Spleen (tissue), 11 donors: ENCODE results near the gene SEMA5A. TPM values are rescaled to one million over a fixed set of nuclear protein-coding genes. Genes with fewer than 3 reads are reported as not detected.

Experiments
- DNase-seq: peaks from one replicate; pipeline ENCODE4 v3.0.0-alpha.2; 2020
- H3K27ac ChIP-seq, 8 donors: fragments of 200-600 bp; sonication (generic) in 7 of 8; 1 replicate in 4 of 8; 2 replicates in 4 of 8; pipeline versions ENCODE4 v1.5.0 to v1.8.0; 2016 to 2021; ENCODE audit warnings: inconsistent platforms in 4 of 8, mild to moderate bottlenecking in 4 of 8, moderate library complexity in 1 of 8
- H3K27me3 ChIP-seq, 7 donors: fragments of 200-600 bp; sonication (generic) in 6 of 7; replicated peaks in 1 of 7; 1 replicate in 4 of 7; 2 replicates in 3 of 7; pipeline versions ENCODE4 v1.5.0 to v1.8.0; 2016 to 2021; ENCODE audit warnings: inconsistent platforms in 3 of 7, mild to moderate bottlenecking in 1 of 7
- H3K36me3 ChIP-seq, 6 donors: fragments of 200-600 bp; sonication (generic) in 5 of 6; 1 replicate in 4 of 6; 2 replicates in 2 of 6; pipeline versions ENCODE4 v1.5.0 to v1.8.0; 2016 to 2021; ENCODE audit warnings: inconsistent platforms in 2 of 6
- H3K4me1 ChIP-seq, 6 donors: fragments of 200-600 bp; sonication (generic) in 5 of 6; 1 replicate in 3 of 6; 2 replicates in 3 of 6; pipeline versions ENCODE4 v1.5.0 to v1.8.0; 2016 to 2021; ENCODE audit warnings: inconsistent platforms in 3 of 6
- H3K4me3 ChIP-seq, 8 donors: fragments of 200-600 bp; sonication (generic) in 7 of 8; 1 replicate in 4 of 8; 2 replicates in 4 of 8; pipeline versions ENCODE4 v1.5.0 to v1.8.0; 2016 to 2021; ENCODE audit warnings: inconsistent platforms in 4 of 8, mild to moderate bottlenecking in 4 of 8, moderate library complexity in 2 of 8
- H3K9me3 ChIP-seq, 8 donors: fragments of 200-600 bp; sonication (generic) in 7 of 8; 1 replicate in 4 of 8; 2 replicates in 4 of 8; pipeline versions ENCODE4 v1.5.0 to v1.8.0; 2016 to 2021; ENCODE audit warnings: inconsistent platforms in 4 of 8
- CTCF ChIP-seq, 11 experiments: fragments of 200-600 bp in 7 of 11; fragments of 450-650 bp in 4 of 11; sonication (generic) in 4 of 11; IDR thresholded peaks in 8 of 11; conservative IDR thresholded peaks in 3 of 11; 1 replicate in 7 of 11; 2 replicates in 4 of 11; pipeline versions ENCODE4 v1.4.0 to v1.8.0; 2016 to 2021; ENCODE audit warnings: antibody characterized with exemption in 11 of 11, inconsistent platforms in 4 of 11, mild to moderate bottlenecking in 1 of 11
- POLR2A ChIP-seq, 3 donors: fragments of 450-650 bp; IDR thresholded peaks; one replicate each; pipeline ENCODE4 v1.5.1; 2017; ENCODE audit warnings: antibody characterized with exemption in 3 of 3, mild to moderate bottlenecking in 1 of 3
- POLR2AphosphoS5 ChIP-seq, 3 donors: sonication (generic); formaldehyde crosslinking; IDR thresholded peaks; one replicate each; pipeline ENCODE4 v1.5.1; 2017; ENCODE audit warnings: antibody characterized with exemption in 3 of 3
- WGBS, 5 donors: extraction: QIAGEN DNeasy Blood & Tissue Kit in 3 of 5; methylation state at CpG; one replicate each; pipeline versions ENCODE4 v1.1.5 to v1.1.7; 2013 to 2018; 5-methylcytosine and 5-hydroxymethylcytosine counted together
- intact Hi-C: fragments of 100-400 bp; cut with DNase I; formaldehyde crosslinking; loops from one replicate; pipeline ENCODE4 v1.15.0; 2023; ENCODE audit warnings: low total_unique reads
- polyA plus RNA-seq, 3 donors: library from polyadenylated mRNA; stranded (reverse); fragments of 200-250 nt; gene quantifications; one replicate each; pipeline ENCODE4 v1.2.1, GENCODE V29; 2013
- total RNA-seq, 7 donors: library from RNA; depleted of rRNA in 3 of 7; stranded (reverse); fragments of >200 nt in 3 of 7; fragmentation: NEBNext Ultra II Directional in 4 of 7; extraction: Animal tissue kit (Norgen Biotek cat#: 25700) in 4 of 7; gene quantifications; one replicate each; pipeline versions ENCODE4 v1.1.0 to v1.2.1, GENCODE V29; 2016 to 2021
- donor health status: healthy with polysubstance abuse.
- donor health status: DM: no; HTN: no; CAD: no; lungs with moderate emphysema.
- donor health status: DM: no; HTN: no; CAD: no.
- donor health status: Bipolar disorder and iron deficiency.
- donor health status: healthy.
- donor health status: DM: no; HTN: no; CAD: no.
- donor health status: DM: yes; HTN: yes; CAD: no.

SEMA5A gene
- total and polyA plus RNA-seq, 10 donors, result 1.4 to 30.9 (median 13.1) TPM

- WGBS, 5 donors, result 76 to 81% (median 78%) methylated on average over 5 of the region's 5 CpGs
- no peaks in the 10 kb centered on the region for H3K4me1 ChIP-seq
- H3K4me3 ChIP-seq, result no peak overlapping the region
- intact Hi-C loops, result no loop called here
- H3K27ac ChIP-seq, result no peak overlapping the region
- no peaks in the 10 kb centered on the region for H3K36me3 ChIP-seq
- no peak for TF ChIP-seq POLR2A (IDR thresholded peaks at IDR 0.05)
- TF ChIP-seq CTCF (IDR thresholded peaks at IDR 0.05 in 8 of 11, conservative IDR thresholded peaks at IDR 0.05 in 3 of 11), result no peak
- TF ChIP-seq POLR2AphosphoS5 (IDR thresholded peaks at IDR 0.05), result no peak
- H3K27me3 ChIP-seq, result no peaks in the 10 kb centered on the region
- no peaks in the 10 kb centered on the region for H3K9me3 ChIP-seq
- no peak for DNase-seq
These were observed 281.6 kb downstream of the SEMA5A start for GRCh38 chr5:9264301-9264700.

GRCh38 chr5:9263656-9264055 is 282.2 kb downstream of the SEMA5A start:
- WGBS, 5 donors, result 84 to 91% (median 87%) methylated on average over 2 of the region's 2 CpGs
- no peak overlapping the region for H3K4me3 ChIP-seq
- intact Hi-C loops, result no loop called here
- H3K4me1 ChIP-seq, result no peaks in the 10 kb centered on the region
- no peaks in the 10 kb centered on the region for H3K9me3 ChIP-seq
- H3K27me3 ChIP-seq, result no peaks in the 10 kb centered on the region
- DNase-seq, result no peak
- H3K27ac ChIP-seq, result no peak overlapping the region
- TF ChIP-seq POLR2AphosphoS5 (IDR thresholded peaks at IDR 0.05), result no peak
- no peak for TF ChIP-seq POLR2A (IDR thresholded peaks at IDR 0.05)
- no peak for TF ChIP-seq CTCF (IDR thresholded peaks at IDR 0.05 in 8 of 11, conservative IDR thresholded peaks at IDR 0.05 in 3 of 11)
- H3K36me3 ChIP-seq, result no peaks in the 10 kb centered on the region

GRCh38 chr5:9251379-9251980 is 294.4 kb downstream of the SEMA5A start:
- Histone ChIP-seq H3K4me1 (no peaks in the 10 kb centered on the region), H3K4me3 (no peak overlapping the region), H3K27ac (no peak overlapping the region), H3K36me3 (no peaks in the 10 kb centered on the region), H3K9me3 (no peaks in the 10 kb centered on the region), H3K27me3 (no peaks in the 10 kb centered on the region)
- no peak for TF ChIP-seq POLR2A (IDR thresholded peaks at IDR 0.05)
- no peak for TF ChIP-seq CTCF (IDR thresholded peaks at IDR 0.05 in 8 of 11, conservative IDR thresholded peaks at IDR 0.05 in 3 of 11)
- no peak for TF ChIP-seq POLR2AphosphoS5 (IDR thresholded peaks at IDR 0.05)
- no peak for DNase-seq
- WGBS, 5 donors, result 83 to 97% (median 86%) methylated on average over 2 of the region's 2 CpGs
- intact Hi-C loops, result no loop called here

- no peak for DNase-seq
- Histone ChIP-seq H3K9me3 (no peaks in the 10 kb centered on the region), H3K4me1 (no peaks in the 10 kb centered on the region), H3K4me3 (no peak overlapping the region), H3K27ac (no peak overlapping the region), H3K27me3 (no peaks in the 10 kb centered on the region), H3K36me3 (no peaks in the 10 kb centered on the region)
- TF ChIP-seq POLR2A (IDR thresholded peaks at IDR 0.05), result no peak
- no peak for TF ChIP-seq CTCF (IDR thresholded peaks at IDR 0.05 in 8 of 11, conservative IDR thresholded peaks at IDR 0.05 in 3 of 11)
- TF ChIP-seq POLR2AphosphoS5 (IDR thresholded peaks at IDR 0.05), result no peak
- 76 to 89% (median 82%) methylated on average over 3 of the region's 3 CpGs for WGBS, 5 donors
- intact Hi-C loops, result no loop called here
These were observed 296.6 kb downstream of the SEMA5A start for GRCh38 chr5:9249231-9249630.
